Activated naive CD4-positive, alpha-beta T cell treated with anti-CD3 and anti-CD28 coated beads for 36 hours (primary cell): ENCODE results near the gene PGBD4. TPM values are rescaled to one million over a fixed set of nuclear protein-coding genes. Genes with fewer than 3 reads are reported as not detected.
"Not testable (repeated sequence)": the region's sequence is repeated elsewhere in the genome, so short reads cannot be mapped to it uniquely, and the experiment has no call there.

ENCODE experiments used
- CTCF ChIA-PET: fragments of 350-600 bp; sonication (Branson Sonifier 250); formaldehyde crosslinking; loops from one replicate; lab custom pipeline; 2021; ENCODE audit warnings: antibody characterized with exemption; lab: Charles Lee
- DNase-seq: peaks from one replicate; pipeline ENCODE4 v3.0.0-alpha.2; 2020
- H3K27ac Mint-ChIP-seq: one replicate; pipeline ENCODE4 v1.8.0; 2021; ENCODE audit warnings: mild to moderate bottlenecking, mixed read lengths
- H3K27me3 Mint-ChIP-seq: one replicate; pipeline ENCODE4 v1.8.0; 2021; ENCODE audit warnings: low read depth, mixed read lengths
- H3K36me3 Mint-ChIP-seq: one replicate; pipeline ENCODE4 v1.8.0; 2021; ENCODE audit warnings: low read depth, mixed read lengths
- H3K4me1 Mint-ChIP-seq: one replicate; pipeline ENCODE4 v1.8.0; 2021; ENCODE audit warnings: low read depth, mixed read lengths
- H3K4me3 Mint-ChIP-seq: one replicate; pipeline ENCODE4 v1.8.0; 2021; ENCODE audit warnings: mild to moderate bottlenecking, moderate library complexity, mixed read lengths
- H3K9me3 Mint-ChIP-seq: one replicate; pipeline ENCODE4 v1.8.0; 2021; ENCODE audit warnings: mixed read lengths
- intact Hi-C: fragments of 100-400 bp; cut with micrococcal nuclease; formaldehyde crosslinking; loops from one replicate; pipeline ENCODE4 v1.15.1; 2023
- total RNA-seq, 2 experiments: library from RNA; stranded (reverse); gene quantifications; one replicate each; pipeline ENCODE4 v1.2.3, GENCODE V29; 2021

PGBD4 gene
- total RNA-seq, 2 experiments from 2014 or later: 2.0 TPM

- no peak for DNase-seq
- CTCF ChIA-PET: no interaction called here
- H3K4me3 Mint-ChIP-seq: no peak overlapping the region
- H3K9me3 Mint-ChIP-seq: no peaks in the 10 kb centered on the region
- intact Hi-C loops: no loop called here
- no peak overlapping the region for H3K27ac Mint-ChIP-seq
- H3K36me3 Mint-ChIP-seq: no peaks in the 10 kb centered on the region
- no peaks in the 10 kb centered on the region for H3K4me1 Mint-ChIP-seq
- peaks cover 10% of the 10 kb centered on the region for H3K27me3 Mint-ChIP-seq
Observed at GRCh38 chr15:34114739-34115138, 12.9 kb downstream of the PGBD4 start.

- no peak overlapping the region for H3K4me3 Mint-ChIP-seq
- H3K27ac Mint-ChIP-seq: no peak overlapping the region
- no peaks in the 10 kb centered on the region for H3K9me3 Mint-ChIP-seq
- H3K36me3 Mint-ChIP-seq: no peaks in the 10 kb centered on the region
- H3K4me1 Mint-ChIP-seq: no peaks in the 10 kb centered on the region
- intact Hi-C loops: no loop called here
- DNase-seq: no peak
- CTCF ChIA-PET: interaction anchor here (1.1 kb wide), 1 partner anchor 9 kb away, joined by 3 read pairs; no protein-coding TSS in a partner anchor
- H3K27me3 Mint-ChIP-seq: peaks cover 19% of the 10 kb centered on the region
Observed at GRCh38 chr15:34116620-34117019, 14.7 kb downstream of the PGBD4 start.

GRCh38 chr15:34119291-34119690, 17.4 kb downstream of the PGBD4 start:
- no peak overlapping the region for H3K4me3 Mint-ChIP-seq
- CTCF ChIA-PET: no interaction called here
- no peaks in the 10 kb centered on the region for H3K4me1 Mint-ChIP-seq
- DNase-seq: no peak
- H3K9me3 Mint-ChIP-seq: no peaks in the 10 kb centered on the region
- H3K27ac Mint-ChIP-seq: no peak overlapping the region
- no peaks in the 10 kb centered on the region for H3K36me3 Mint-ChIP-seq
- intact Hi-C loops: no loop called here
- peaks cover 22% of the 10 kb centered on the region for H3K27me3 Mint-ChIP-seq

- peaks cover 22% of the 10 kb centered on the region for H3K27me3 Mint-ChIP-seq
- H3K27ac Mint-ChIP-seq, H3K36me3 Mint-ChIP-seq, H3K9me3 Mint-ChIP-seq, DNase-seq, intact Hi-C loops, H3K4me1 Mint-ChIP-seq, H3K4me3 Mint-ChIP-seq: not testable (repeated sequence)
- CTCF ChIA-PET: interaction anchor here (1.0 kb wide), 1 partner anchor 12 kb away, joined by 3 read pairs; no protein-coding TSS in a partner anchor
Observed at GRCh38 chr15:34120420-34120819, 18.5 kb downstream of the PGBD4 start.

- H3K4me1 Mint-ChIP-seq, H3K36me3 Mint-ChIP-seq, H3K9me3 Mint-ChIP-seq, intact Hi-C loops, DNase-seq, H3K27ac Mint-ChIP-seq, H3K4me3 Mint-ChIP-seq: not testable (repeated sequence)
- peaks cover 22% of the 10 kb centered on the region for H3K27me3 Mint-ChIP-seq
- CTCF ChIA-PET: interaction anchor here (1.3 kb wide), 1 partner anchor 12 kb away, joined by 4 read pairs; no protein-coding TSS in a partner anchor
Observed at GRCh38 chr15:34121786-34122185, 19.9 kb downstream of the PGBD4 start.

- intact Hi-C loops: no loop called here
- H3K4me3 Mint-ChIP-seq: no peak overlapping the region
- no peaks in the 10 kb centered on the region for H3K36me3 Mint-ChIP-seq
- CTCF ChIA-PET: interaction anchor here (1.2 to 1.5 kb wide), 3 partner anchors 12 to 88 kb away, joined by 3 to 4 read pairs (median 4); no protein-coding TSS in a partner anchor
- no peak overlapping the region for H3K27ac Mint-ChIP-seq
- no peak for DNase-seq
- no peaks in the 10 kb centered on the region for H3K4me1 Mint-ChIP-seq
- H3K27me3 Mint-ChIP-seq: peaks cover 18% of the 10 kb centered on the region
- H3K9me3 Mint-ChIP-seq: no peaks in the 10 kb centered on the region
Observed at GRCh38 chr15:34122771-34123183, 20.9 kb downstream of the PGBD4 start.

GRCh38 chr15:34124651-34125050, 22.8 kb downstream of the PGBD4 start:
- no peak overlapping the region for H3K27ac Mint-ChIP-seq
- DNase-seq: no peak
- CTCF ChIA-PET: interaction anchor here (0.6 kb wide), 1 partner anchor 66 kb away, joined by 5 read pairs; no protein-coding TSS in a partner anchor
- no peak overlapping the region for H3K4me3 Mint-ChIP-seq
- peaks cover 11% of the 10 kb centered on the region for H3K27me3 Mint-ChIP-seq
- intact Hi-C loops: no loop called here
- H3K4me1 Mint-ChIP-seq: no peaks in the 10 kb centered on the region
- H3K9me3 Mint-ChIP-seq: no peaks in the 10 kb centered on the region
- H3K36me3 Mint-ChIP-seq: no peaks in the 10 kb centered on the region

- Mint-ChIP-seq H3K27me3 (peaks cover 5% of the 10 kb centered on the region), H3K4me1 (no peaks in the 10 kb centered on the region), H3K36me3 (no peaks in the 10 kb centered on the region), H3K9me3 (no peaks in the 10 kb centered on the region), H3K4me3 (no peak overlapping the region), H3K27ac (no peak overlapping the region)
- intact Hi-C loops: no loop called here
- CTCF ChIA-PET: interaction anchor here (0.6 kb wide), 1 partner anchor 313 kb away, joined by 3 read pairs; no protein-coding TSS in a partner anchor
- no peak for DNase-seq
Observed at GRCh38 chr15:34125945-34126344, 24.1 kb downstream of the PGBD4 start.

- CTCF ChIA-PET: interaction anchor here (0.6 kb wide), 2 partner anchors 89 to 313 kb away, joined by 3 read pairs; no protein-coding TSS in a partner anchor
- Mint-ChIP-seq H3K4me3 (no peak overlapping the region), H3K27me3 (peaks cover 4% of the 10 kb centered on the region)
Observed at GRCh38 chr15:34126522-34126921, 24.6 kb downstream of the PGBD4 start.

GRCh38 chr15:34128898-34129297, 27.0 kb downstream of the PGBD4 start:
- Mint-ChIP-seq H3K4me3 (no peak overlapping the region), H3K27ac (no peak overlapping the region), H3K27me3 (no peaks in the 10 kb centered on the region), H3K4me1 (no peaks in the 10 kb centered on the region), H3K36me3 (no peaks in the 10 kb centered on the region), H3K9me3 (no peaks in the 10 kb centered on the region)
- DNase-seq: no peak
- CTCF ChIA-PET: no interaction called here
- intact Hi-C loops: no loop called here

More at GRCh38 chr15:34126522-34126921, 24.6 kb downstream of the PGBD4 start:
- no peaks in the 10 kb centered on the region for H3K9me3 Mint-ChIP-seq
- H3K4me1 Mint-ChIP-seq: no peaks in the 10 kb centered on the region
- H3K36me3 Mint-ChIP-seq: no peaks in the 10 kb centered on the region
- no peak for DNase-seq
- H3K27ac Mint-ChIP-seq: no peak overlapping the region
- intact Hi-C loops: no loop called here

- H3K27me3 Mint-ChIP-seq: no peaks in the 10 kb centered on the region
- no peaks in the 10 kb centered on the region for H3K4me1 Mint-ChIP-seq
- intact Hi-C loops: no loop called here
- DNase-seq: no peak
- no peak overlapping the region for H3K4me3 Mint-ChIP-seq
- no peaks in the 10 kb centered on the region for H3K36me3 Mint-ChIP-seq
- CTCF ChIA-PET: interaction anchor here (0.7 kb wide), 1 partner anchor 75 kb away, joined by 4 read pairs; no protein-coding TSS in a partner anchor
- no peaks in the 10 kb centered on the region for H3K9me3 Mint-ChIP-seq
- H3K27ac Mint-ChIP-seq: no peak overlapping the region
Observed at GRCh38 chr15:34132881-34133280, 31.0 kb downstream of the PGBD4 start.

- Mint-ChIP-seq H3K27me3 (no peaks in the 10 kb centered on the region), H3K27ac (no peak overlapping the region), H3K4me3 (no peak overlapping the region), H3K4me1 (no peaks in the 10 kb centered on the region), H3K9me3 (no peaks in the 10 kb centered on the region), H3K36me3 (peaks cover 2% of the 10 kb centered on the region)
- CTCF ChIA-PET: interaction anchor here (0.7 kb wide), 1 partner anchor 76 kb away, joined by 4 read pairs; no protein-coding TSS in a partner anchor
- intact Hi-C loops: no loop called here
- no peak for DNase-seq
Observed at GRCh38 chr15:34133511-34133910, 31.6 kb downstream of the PGBD4 start.
